Cardiac fibroblast (primary cell): ENCODE measurements around the gene CHCHD3.
"Not testable (repeated sequence)": the region's sequence is repeated elsewhere in the genome, so short reads cannot be mapped to it uniquely, and the experiment has no call there.

Experiments
- DNase-seq, 2 donors: peaks; one replicate each; pipeline versions ENCODE4 v3.0.0 to v3.0.0-alpha.2; 2010; ENCODE audit warnings: low read depth in 2 of 2
- H3K4me3 ChIP-seq, 2 donors: replicated peaks in 1 of 2; 1 replicate in 1 of 2; 2 replicates in 1 of 2; pipeline ENCODE4 v1.5.1; 2011; ENCODE audit warnings: low read depth in 2 of 2, low read length in 2 of 2, mild to moderate bottlenecking in 2 of 2, moderate library complexity in 1 of 2
- TF ChIP-seq, protein P1 (sequence below): IDR thresholded peaks from one replicate; pipeline ENCODE4 v1.5.1; 2011; ENCODE audit warnings: low read depth, mild to moderate bottlenecking, low read length, inconsistent platforms

Gene CHCHD3

DNA sequence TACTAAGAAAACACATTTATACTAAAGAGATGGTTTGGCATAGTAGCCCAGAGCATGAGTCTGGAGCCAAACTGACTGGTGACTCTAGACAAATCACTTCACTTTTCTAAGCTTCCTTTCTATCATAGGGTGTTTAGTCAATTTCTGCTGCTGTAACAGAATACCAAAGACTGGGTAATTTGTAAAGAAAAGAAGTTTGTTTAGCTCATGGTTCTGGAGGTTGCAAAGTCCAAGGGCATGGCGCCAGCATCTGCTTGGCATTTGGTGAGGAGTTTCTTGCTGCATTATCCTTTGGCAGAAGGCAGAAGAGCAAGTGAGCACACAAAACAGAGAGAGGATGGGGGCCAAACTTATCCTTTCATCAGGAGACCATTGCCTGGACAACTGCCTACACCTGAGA lies 146.3 kb downstream of the CHCHD3 start:
- no peak overlapping the region for H3K4me3 ChIP-seq

DNA sequence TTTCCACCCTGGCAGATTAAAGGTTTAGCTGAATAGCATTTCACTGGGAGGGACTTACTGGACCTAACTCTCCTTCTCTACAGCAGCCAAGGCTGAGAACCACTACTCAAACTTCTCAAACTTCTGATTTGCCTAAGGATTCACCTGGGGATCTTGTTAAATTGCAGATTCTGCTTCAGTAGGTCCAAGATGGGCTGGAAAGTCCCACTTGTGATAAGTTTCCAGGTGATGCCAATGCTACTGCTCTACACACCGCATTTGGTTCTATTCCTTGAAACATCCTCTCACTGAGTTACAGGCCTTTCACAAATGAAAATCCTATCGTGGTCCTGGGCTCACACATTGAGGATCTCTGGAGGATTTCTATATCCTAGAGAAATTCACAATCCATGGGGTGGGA lies 147.9 kb downstream of the CHCHD3 start:
- no peak overlapping the region for H3K4me3 ChIP-seq
- DNase-seq = no peak
- TF ChIP-seq, protein P1, sequence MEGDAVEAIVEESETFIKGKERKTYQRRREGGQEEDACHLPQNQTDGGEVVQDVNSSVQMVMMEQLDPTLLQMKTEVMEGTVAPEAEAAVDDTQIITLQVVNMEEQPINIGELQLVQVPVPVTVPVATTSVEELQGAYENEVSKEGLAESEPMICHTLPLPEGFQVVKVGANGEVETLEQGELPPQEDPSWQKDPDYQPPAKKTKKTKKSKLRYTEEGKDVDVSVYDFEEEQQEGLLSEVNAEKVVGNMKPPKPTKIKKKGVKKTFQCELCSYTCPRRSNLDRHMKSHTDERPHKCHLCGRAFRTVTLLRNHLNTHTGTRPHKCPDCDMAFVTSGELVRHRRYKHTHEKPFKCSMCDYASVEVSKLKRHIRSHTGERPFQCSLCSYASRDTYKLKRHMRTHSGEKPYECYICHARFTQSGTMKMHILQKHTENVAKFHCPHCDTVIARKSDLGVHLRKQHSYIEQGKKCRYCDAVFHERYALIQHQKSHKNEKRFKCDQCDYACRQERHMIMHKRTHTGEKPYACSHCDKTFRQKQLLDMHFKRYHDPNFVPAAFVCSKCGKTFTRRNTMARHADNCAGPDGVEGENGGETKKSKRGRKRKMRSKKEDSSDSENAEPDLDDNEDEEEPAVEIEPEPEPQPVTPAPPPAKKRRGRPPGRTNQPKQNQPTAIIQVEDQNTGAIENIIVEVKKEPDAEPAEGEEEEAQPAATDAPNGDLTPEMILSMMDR = no peak

More for the DNA sequence above, 146.3 kb downstream of the CHCHD3 start:
- TF ChIP-seq, protein P1 = no peak
- no peak for DNase-seq

DNA sequence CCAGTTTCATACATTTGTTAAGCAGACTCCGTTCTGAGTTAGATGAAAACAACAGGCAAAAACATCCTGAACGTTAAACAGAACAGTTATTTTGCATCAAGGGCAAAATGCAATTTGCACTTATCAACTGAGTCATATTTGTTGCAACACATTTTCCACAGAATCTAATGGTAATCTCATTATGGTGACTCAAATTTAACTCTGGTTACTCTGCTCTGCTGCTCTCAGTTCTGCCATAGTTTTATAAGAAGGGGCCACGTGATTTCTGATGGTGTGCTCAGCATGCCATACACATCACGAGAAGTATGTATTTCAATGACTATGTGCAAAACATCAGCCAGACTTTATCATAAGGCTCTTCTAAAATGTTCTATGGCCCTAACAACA lies 148.8 kb downstream of the CHCHD3 start:
- peak; percentile 69 to 95 for DNase-seq
- TF ChIP-seq, protein P1 = no peak

DNA sequence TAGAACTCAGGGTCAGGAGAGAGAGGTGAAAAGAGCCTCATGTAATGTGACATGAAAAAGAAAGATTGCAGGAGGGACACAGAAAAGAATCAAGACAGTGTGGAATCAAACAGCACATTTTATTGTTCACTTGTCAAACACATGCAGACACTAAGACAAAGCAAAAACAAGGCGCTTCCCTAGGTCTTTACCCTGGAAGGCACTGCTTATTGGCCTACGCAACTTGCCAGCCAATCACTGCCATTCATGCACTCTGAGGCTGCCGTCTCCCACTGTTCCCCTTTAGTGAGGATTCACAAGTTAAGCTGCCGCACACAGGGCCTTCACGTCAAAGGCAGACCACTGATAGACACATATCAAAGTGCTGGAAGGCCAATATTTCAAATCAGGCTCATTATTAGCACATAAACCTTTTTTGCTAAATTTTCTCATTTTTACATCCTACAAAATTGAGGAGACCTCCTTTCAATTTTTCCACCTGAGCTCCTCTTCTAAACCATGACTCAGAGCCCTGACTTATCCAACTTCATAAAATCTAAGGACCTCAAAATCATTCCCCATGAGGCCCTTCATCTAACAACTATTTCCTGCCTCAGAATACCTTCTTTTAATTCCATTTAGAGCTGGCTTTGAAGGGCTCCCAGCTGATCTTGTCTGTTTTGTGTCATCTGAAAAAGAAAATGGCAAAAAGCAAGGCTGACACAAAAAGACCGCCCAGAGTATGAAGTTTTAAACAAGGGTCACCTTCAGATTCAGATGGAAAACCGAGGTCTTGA lies 149.4 kb downstream of the CHCHD3 start:
- TF ChIP-seq, protein P1 = no peak
- no peak overlapping the region for H3K4me3 ChIP-seq
- DNase-seq = no peak

More for the DNA sequence above, 148.8 kb downstream of the CHCHD3 start:
- H3K4me3 ChIP-seq = no peak overlapping the region

DNA sequence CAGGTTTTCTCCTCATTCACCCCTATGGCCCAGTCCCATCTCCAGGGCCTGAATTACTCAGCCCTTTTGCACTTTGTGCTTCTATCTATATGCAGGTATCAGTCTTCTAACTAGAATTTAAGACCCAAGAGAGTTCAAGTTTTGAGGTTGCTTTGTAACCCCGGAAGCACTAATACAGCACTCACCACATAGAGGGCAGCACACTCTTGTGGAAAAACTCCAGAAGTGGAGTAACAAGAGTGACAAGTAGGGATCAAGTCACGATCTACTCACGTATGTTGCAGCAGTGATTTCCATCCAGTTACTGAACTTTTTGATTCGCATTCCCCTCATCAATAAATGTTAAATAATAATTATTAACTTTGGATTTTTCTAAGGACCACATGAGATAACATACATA lies 151.0 kb downstream of the CHCHD3 start:
- H3K4me3 ChIP-seq = no peak overlapping the region
- DNase-seq = peak in 1 of 2 donors; percentile 28
- TF ChIP-seq, protein P1 = peak; percentile 31

DNA sequence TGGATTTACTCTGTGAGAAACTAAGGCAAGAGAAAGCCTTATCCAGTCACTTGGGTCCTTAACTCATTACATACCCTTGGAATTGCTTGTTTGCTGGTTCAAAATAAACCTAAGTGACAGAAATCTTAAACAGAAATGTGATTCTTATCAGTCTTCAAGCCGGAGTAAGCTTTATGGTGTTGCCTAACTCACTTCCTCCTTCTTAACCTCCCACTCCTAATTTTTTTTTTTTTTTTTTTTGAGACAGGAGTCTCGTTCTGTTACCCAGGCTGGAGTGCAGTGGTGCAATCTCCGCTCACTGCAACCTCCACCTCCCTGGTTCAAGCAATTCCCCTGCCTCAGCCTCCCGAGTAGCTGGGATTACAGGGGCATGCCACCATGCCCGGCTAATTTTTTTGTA lies 151.9 kb downstream of the CHCHD3 start:
- peak in 1 of 2 donors; percentile 41 for DNase-seq

DNA sequence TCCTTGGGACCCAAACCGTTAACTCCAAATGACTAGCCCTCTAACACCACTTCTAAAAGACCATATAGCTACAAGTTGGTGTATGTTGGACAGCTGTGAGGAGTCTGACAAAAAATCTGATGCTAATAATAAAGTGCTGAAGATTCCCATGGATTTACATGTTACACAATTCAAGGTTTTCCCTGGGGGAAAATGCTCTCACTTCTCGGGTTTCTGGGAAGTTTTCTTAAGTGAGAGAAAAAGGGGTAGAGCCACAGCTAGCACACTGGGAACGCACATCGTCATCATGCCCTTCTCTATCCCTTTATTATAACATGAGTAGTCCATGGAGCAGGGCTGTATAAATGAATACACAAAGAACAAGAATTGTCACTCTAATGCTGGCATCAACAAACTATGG lies 162.1 kb downstream of the CHCHD3 start:
- TF ChIP-seq, protein P1 = no peak
- DNase-seq = peak; percentile 22
- no peak overlapping the region for H3K4me3 ChIP-seq

More for the DNA sequence above, 151.9 kb downstream of the CHCHD3 start:
- H3K4me3 ChIP-seq = not testable (repeated sequence)
